ENCODE measurements around the gene NTN3. TPM values are rescaled to one million over a fixed set of nuclear protein-coding genes. Genes with fewer than 3 reads are reported as not detected.

The NTN3 gene
- total and polyA plus RNA-seq, 2 of the 4 experiments (the other 2 are of a cell fraction): 0.18 to 0.38 TPM

- no peak for TF ChIP-seq CEBPB (IDR thresholded peaks at IDR 0.05; ENCODE audit: low read depth, low read length)
- TF ChIP-seq POLR2A (IDR thresholded peaks at IDR 0.05; ENCODE audit: low read depth, low read length): no peak
- TF ChIP-seq USF2 (IDR thresholded peaks at IDR 0.05; ENCODE audit: low read depth, low read length): no peak
- TF ChIP-seq NFE2L2 (IDR thresholded peaks at IDR 0.05; ENCODE audit: low read depth, low read length): no peak
- TF ChIP-seq RAD21 (IDR thresholded peaks at IDR 0.05; ENCODE audit: low read length): no peak
- TF ChIP-seq MXI1 (IDR thresholded peaks at IDR 0.05; ENCODE audit: borderline replicate concordance, low read depth, low read length): no peak
- no peak for TF ChIP-seq CTCF (conservative IDR thresholded peaks at IDR 0.05; ENCODE audit: low read depth, low read length)
- TF ChIP-seq MAZ (IDR thresholded peaks at IDR 0.05; ENCODE audit: borderline replicate concordance, low read depth, low read length): no peak
- TF ChIP-seq CHD1 (IDR thresholded peaks at IDR 0.05; ENCODE audit: low read depth, low read length): no peak
- no peak for TF ChIP-seq FOS (IDR thresholded peaks at IDR 0.05; ENCODE audit: low read depth, low read length)
- TF ChIP-seq RCOR1 (IDR thresholded peaks at IDR 0.05; ENCODE audit: insufficient replicate concordance, low read length): no peak
- TF ChIP-seq MAFK (IDR thresholded peaks at IDR 0.05; ENCODE audit: low read depth, low read length): no peak
- no peak for TF ChIP-seq ELK1 (IDR thresholded peaks at IDR 0.05; ENCODE audit: borderline replicate concordance, low read depth, low read length)
- no peak for TF ChIP-seq SMC3 (IDR thresholded peaks at IDR 0.05; ENCODE audit: low read depth, low read length)
- no peak for TF ChIP-seq BHLHE40 (IDR thresholded peaks at IDR 0.05; ENCODE audit: low read depth, low read length)
- TF ChIP-seq RFX5 (IDR thresholded peaks at IDR 0.05; ENCODE audit: low read depth, low read length): no peak
- in situ Hi-C loops (cut with MboI; ENCODE audit: low sequenced_read_pairs) (no loop called here), intact Hi-C loops (cut with micrococcal nuclease) (no loop called here), dilution Hi-C loops (cut with HindIII; ENCODE audit: low sequenced_read_pairs, unreplicated experiment) (no loop called here)
- Histone ChIP-seq H2BK5ac (ENCODE audit: low read depth, low read length, poor library complexity, severe bottlenecking) (no peak overlapping the region), H4K20me1 (ENCODE audit: insufficient read depth, low read length) (no peaks in the 10 kb centered on the region; the same call in 1 of the 2 replicates), H3K9me1 (ENCODE audit: insufficient read depth, low read length) (no peaks in the 10 kb centered on the region; the same call in 1 of the 2 replicates), H2BK120ac (ENCODE audit: low read depth, low read length) (no peak overlapping the region), H3K56ac (ENCODE audit: extremely low read depth, insufficient read depth, low read length) (no peak overlapping the region), H3K23ac (ENCODE audit: low read depth, low read length) (no peak overlapping the region), H2BK15ac (ENCODE audit: low read depth, low read length) (no peak overlapping the region), H2AK9ac (replicated peaks; ENCODE audit: low read depth, low read length, poor library complexity) (peak overlapping the region; percentile 91), H4K5ac (ENCODE audit: low read depth, low read length) (no peak overlapping the region), H3K4me3 (ENCODE audit: insufficient read depth, low read depth, low read length) (no peak overlapping the region), H3K14ac (replicated peaks; ENCODE audit: low read depth, low read length) (no peak overlapping the region), H3K18ac (ENCODE audit: low read depth, low read length) (no peak overlapping the region), H3K4ac (ENCODE audit: low read depth, low read length) (no peak overlapping the region), H4K91ac (ENCODE audit: insufficient read depth, low read depth, low read length) (no peak overlapping the region), H4K8ac (ENCODE audit: low read depth in 2 of 2, low read length in 2 of 2) (no peak overlapping the region), H3K9me3 (ENCODE audit: control insufficient read depth, insufficient read depth, low read length) (no peaks in the 10 kb centered on the region), H3K4me1 (ENCODE audit: control insufficient read depth, insufficient read depth, low read length) (peaks cover 7% of the 10 kb centered on the region; the same call in 1 of the 2 replicates), H3K27ac (ENCODE audit: insufficient read depth, low read length) (no peak overlapping the region), H3K4me2 (ENCODE audit: low read depth, low read length) (no peak overlapping the region; the same call in 1 of the 2 replicates), H3K79me1 (ENCODE audit: low read depth in 1 of 2, low read length in 2 of 2) (peaks cover 3 to 38% of the 10 kb centered on the region in 2 experiments; a peak in 1 of 4 replicates), H2AK5ac (ENCODE audit: low read depth, low read length) (no peak overlapping the region), H2AFZ (replicated peaks; ENCODE audit: low read length, poor library complexity) (no peak overlapping the region), H2BK20ac (ENCODE audit: low read depth, low read length) (no peak overlapping the region), H3K9ac (ENCODE audit: low read depth, low read length) (no peak overlapping the region), H3K36me3 (ENCODE audit: control insufficient read depth, insufficient read depth, low read length) (peaks cover 12% of the 10 kb centered on the region), H3K27me3 (ENCODE audit: control insufficient read depth, insufficient read depth, low read length) (no peaks in the 10 kb centered on the region)
- CTCF ChIA-PET: no interaction called here
- ATAC-seq (ENCODE audit: low read depth): no peak
- no peak for DNase-seq
- BruUV-seq (replicated peaks): no TSS peak
- 85% methylated on average over 3 of the region's 13 CpGs; no CpG with 5 or more reads in 1 of the 2 experiments for WGBS, 2 experiments (ENCODE audit: extremely low coverage in 2 of 2, insufficient read length in 1 of 2)
- POLR2A ChIA-PET (ENCODE audit: unreplicated experiment): no interaction called here
Observed at GRCh38 chr16:2460916-2461315, 10.2 kb upstream of the NTN3 start.

Data from IMR-90 (cell line).